ENCODE results near the gene GTF2E1. TPM values are rescaled to one million over a fixed set of nuclear protein-coding genes. Genes with fewer than 3 reads are reported as not detected.

Gene GTF2E1
- total RNA-seq, 1 donor from 2014 or later: 4.4 TPM

- no peak for TF ChIP-seq CTCF (IDR thresholded peaks at IDR 0.05)
- Histone ChIP-seq H3K4me3 (peak overlapping the region; percentile 87 to 97), H3K36me3 (peaks cover 5 to 18% of the 10 kb centered on the region in 2 donors), H3K9me3 (peaks cover 0 to 34% of the 10 kb centered on the region in 2 donors), H3K27me3 (no peaks in the 10 kb centered on the region), H3K27ac (no peak overlapping the region), H3K4me1 (peaks cover 4 to 9% of the 10 kb centered on the region in 2 donors)
- intact Hi-C loops (cut with DNase I): loop anchor here (10.0 kb wide), 5 partner anchors 187 to 1277 kb away; partner anchors contain the start of genes EAF2, IQCB1, LRRC58 and POGLUT1
- no peak for DNase-seq (ENCODE audit: low spot score in 2 of 2)
Observed at GRCh38 chr3:120741320-120741719, 1.2 kb upstream of the GTF2E1 start.

GRCh38 chr3:120741837-120742197, 727 bp upstream of the GTF2E1 start:
- TF ChIP-seq CTCF (IDR thresholded peaks at IDR 0.05): no peak
- peaks cover 0 to 32% of the 10 kb centered on the region in 2 donors for H3K9me3 ChIP-seq
- peaks cover 4 to 9% of the 10 kb centered on the region in 2 donors for H3K4me1 ChIP-seq
- peaks cover 5 to 18% of the 10 kb centered on the region in 2 donors for H3K36me3 ChIP-seq
- no peak for DNase-seq (ENCODE audit: low spot score in 2 of 2)
- no peaks in the 10 kb centered on the region for H3K27me3 ChIP-seq
- intact Hi-C loops (cut with DNase I): loop anchor here (1.0 to 10.0 kb wide), 7 partner anchors 146 to 1277 kb away; partner anchors contain the start of genes EAF2, GSK3B, IQCB1 and LRRC58
- H3K4me3 ChIP-seq: peak overlapping the region; percentile 87 to 97
- peak overlapping the region; percentile 92 to 93 for H3K27ac ChIP-seq

GRCh38 chr3:120742849-120743365, 363 bp downstream of the GTF2E1 start:
- no peak for TF ChIP-seq CTCF (IDR thresholded peaks at IDR 0.05)
- DNase-seq (ENCODE audit: low spot score in 2 of 2): no peak
- intact Hi-C loops (cut with DNase I): loop anchor here (1.0 to 10.0 kb wide), 7 partner anchors 147 to 1278 kb away; partner anchors contain the start of genes EAF2, GSK3B, IQCB1 and LRRC58
- Histone ChIP-seq H3K4me1 (peaks cover 4 to 9% of the 10 kb centered on the region in 2 donors), H3K9me3 (peaks cover 0 to 21% of the 10 kb centered on the region in 2 donors), H3K36me3 (peaks cover 4 to 10% of the 10 kb centered on the region in 2 donors), H3K27ac (peak overlapping the region; percentile 77 to 92), H3K4me3 (peak overlapping the region; percentile 87 to 97), H3K27me3 (no peaks in the 10 kb centered on the region)

DNA sequence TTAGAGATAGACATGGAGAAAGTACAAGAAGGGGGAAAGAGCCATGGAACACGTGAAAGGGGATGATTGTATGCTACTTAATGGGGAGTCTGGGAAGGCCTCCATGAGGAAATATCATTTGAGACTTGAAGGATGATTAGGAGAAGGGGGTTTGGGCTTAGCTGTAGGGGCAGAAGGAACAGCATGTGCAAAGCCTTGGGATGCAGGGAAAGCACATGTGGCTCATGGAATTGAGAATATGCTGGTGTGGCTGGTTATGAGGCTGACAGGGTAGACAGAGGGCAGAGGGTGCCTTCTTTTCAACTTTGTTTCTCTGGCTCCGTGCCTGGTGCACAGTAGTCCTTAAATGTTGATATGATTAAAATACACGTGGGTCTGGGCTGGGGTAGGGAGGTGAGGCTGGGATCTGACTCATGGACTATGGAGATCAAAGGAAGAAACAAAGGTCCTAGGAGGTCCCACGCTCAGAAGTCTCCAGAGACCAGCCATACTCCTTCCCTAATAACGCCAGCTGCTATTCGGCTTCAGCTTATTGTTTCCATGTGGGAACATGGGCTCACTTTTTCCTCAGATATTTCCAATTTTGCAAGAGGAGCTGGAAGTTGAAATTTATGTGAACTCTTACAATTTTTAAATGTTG, 1.1 kb downstream of the GTF2E1 start:
- no peak for DNase-seq (ENCODE audit: low spot score in 2 of 2)
- Histone ChIP-seq H3K4me3 (peak overlapping the region; percentile 87 to 97), H3K27me3 (no peaks in the 10 kb centered on the region), H3K9me3 (peaks cover 0 to 17% of the 10 kb centered on the region in 2 donors), H3K4me1 (peaks cover 4 to 9% of the 10 kb centered on the region in 2 donors), H3K36me3 (peaks cover 0 to 2% of the 10 kb centered on the region in 2 donors), H3K27ac (no peak overlapping the region)
- TF ChIP-seq CTCF (IDR thresholded peaks at IDR 0.05): no peak
- intact Hi-C loops (cut with DNase I): loop anchor here (2.0 to 10.0 kb wide), 6 partner anchors 189 to 1279 kb away; partner anchors contain the start of genes EAF2, GSK3B, IQCB1 and LRRC58

DNA sequence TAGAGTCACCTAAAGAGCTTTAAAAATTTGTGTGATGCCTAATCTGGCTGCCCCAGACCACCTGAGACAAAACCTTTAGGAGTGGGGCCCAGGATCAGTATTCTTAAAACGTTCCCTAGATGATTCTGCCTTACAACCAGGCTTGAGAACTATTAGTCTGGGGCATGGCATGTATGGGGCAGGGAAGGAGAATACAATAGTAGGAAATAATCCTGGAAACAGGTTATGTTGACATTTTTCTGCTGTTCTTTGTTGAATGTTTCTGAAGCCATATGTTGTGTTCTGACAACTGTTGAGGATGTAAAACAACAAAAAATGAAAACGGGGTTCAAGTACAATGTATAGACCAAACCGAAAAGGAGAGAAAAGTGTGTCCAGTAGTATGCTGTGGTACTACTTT, 2.9 kb downstream of the GTF2E1 start:
- DNase-seq (ENCODE audit: low spot score in 2 of 2): no peak
- Histone ChIP-seq H3K27ac (no peak overlapping the region), H3K9me3 (no peaks in the 10 kb centered on the region), H3K4me1 (peaks cover 4 to 9% of the 10 kb centered on the region in 2 donors), H3K27me3 (no peaks in the 10 kb centered on the region), H3K4me3 (no peak overlapping the region), H3K36me3 (no peaks in the 10 kb centered on the region)
- intact Hi-C loops (cut with DNase I): loop anchor here (10.0 kb wide), 5 partner anchors 191 to 1281 kb away; partner anchors contain the start of genes EAF2, IQCB1, LRRC58 and POGLUT1
- TF ChIP-seq CTCF (IDR thresholded peaks at IDR 0.05): no peak
